ENCODE results near the gene SNORC. TPM values are rescaled to one million over a fixed set of nuclear protein-coding genes. Genes with fewer than 3 reads are reported as not detected.

The SNORC gene
- total and polyA plus RNA-seq, 10 donors: 0.68 to 5.1 (median 1.3) TPM

- WGBS, 5 donors: 89 to 95% (median 93%) methylated on average over 19 to 22 of the region's 22 CpGs
- intact Hi-C loops (cut with DNase I; ENCODE audit: low total_unique reads): no loop called here
- Histone ChIP-seq H3K9me3 (no peaks in the 10 kb centered on the region), H3K27me3 (replicated peaks in 1 of 7) (peaks cover 0 to 27% (median 19%) of the 10 kb centered on the region in 7 donors), H3K36me3 (no peaks in the 10 kb centered on the region), H3K4me1 (peaks cover 0 to 32% (median 21%) of the 10 kb centered on the region in 6 donors), H3K27ac (no peak overlapping the region), H3K4me3 (no peak overlapping the region)
- TF ChIP-seq POLR2AphosphoS5 (IDR thresholded peaks at IDR 0.05) (no peak), CTCF (IDR thresholded peaks at IDR 0.05 in 8 of 11, conservative IDR thresholded peaks at IDR 0.05 in 3 of 11) (no peak), POLR2A (IDR thresholded peaks at IDR 0.05) (no peak)
- no peak for DNase-seq
These were observed 2.0 kb downstream of the SNORC start for GRCh38 chr2:232871835-232872736.

DNA sequence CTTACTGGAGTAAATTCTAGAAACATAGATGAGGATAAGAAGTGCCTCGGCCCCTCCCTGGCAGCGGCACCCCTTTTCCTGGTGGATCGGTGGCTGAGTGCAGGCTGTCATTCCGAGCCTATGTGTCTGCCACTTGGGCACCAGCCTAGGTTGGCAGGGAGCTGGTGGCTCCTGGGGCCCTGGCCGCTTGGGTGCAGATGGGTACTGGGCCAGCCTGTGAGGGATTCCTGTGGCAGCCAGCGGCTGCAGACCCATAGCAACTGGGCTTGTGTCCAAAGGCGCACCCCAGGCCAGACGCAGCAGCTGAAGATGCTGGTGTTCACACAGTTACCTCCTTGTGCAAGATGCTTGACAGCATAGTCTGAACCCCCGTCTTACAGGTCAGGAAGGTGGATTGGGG, 2.8 kb downstream of the SNORC start:
- Histone ChIP-seq H3K9me3 (no peaks in the 10 kb centered on the region), H3K27me3 (replicated peaks in 1 of 7) (peaks cover 0 to 35% (median 21%) of the 10 kb centered on the region in 7 donors), H3K36me3 (no peaks in the 10 kb centered on the region), H3K4me1 (peaks cover 0 to 34% (median 22%) of the 10 kb centered on the region in 6 donors), H3K27ac (no peak overlapping the region), H3K4me3 (no peak overlapping the region)
- intact Hi-C loops (cut with DNase I; ENCODE audit: low total_unique reads): no loop called here
- DNase-seq: no peak
- TF ChIP-seq POLR2A (IDR thresholded peaks at IDR 0.05) (no peak), CTCF (IDR thresholded peaks at IDR 0.05 in 8 of 11, conservative IDR thresholded peaks at IDR 0.05 in 3 of 11) (no peak), POLR2AphosphoS5 (IDR thresholded peaks at IDR 0.05) (no peak)
- 93 to 98% (median 95%) methylated on average over 7 to 9 of the region's 9 CpGs for WGBS, 5 donors

DNA sequence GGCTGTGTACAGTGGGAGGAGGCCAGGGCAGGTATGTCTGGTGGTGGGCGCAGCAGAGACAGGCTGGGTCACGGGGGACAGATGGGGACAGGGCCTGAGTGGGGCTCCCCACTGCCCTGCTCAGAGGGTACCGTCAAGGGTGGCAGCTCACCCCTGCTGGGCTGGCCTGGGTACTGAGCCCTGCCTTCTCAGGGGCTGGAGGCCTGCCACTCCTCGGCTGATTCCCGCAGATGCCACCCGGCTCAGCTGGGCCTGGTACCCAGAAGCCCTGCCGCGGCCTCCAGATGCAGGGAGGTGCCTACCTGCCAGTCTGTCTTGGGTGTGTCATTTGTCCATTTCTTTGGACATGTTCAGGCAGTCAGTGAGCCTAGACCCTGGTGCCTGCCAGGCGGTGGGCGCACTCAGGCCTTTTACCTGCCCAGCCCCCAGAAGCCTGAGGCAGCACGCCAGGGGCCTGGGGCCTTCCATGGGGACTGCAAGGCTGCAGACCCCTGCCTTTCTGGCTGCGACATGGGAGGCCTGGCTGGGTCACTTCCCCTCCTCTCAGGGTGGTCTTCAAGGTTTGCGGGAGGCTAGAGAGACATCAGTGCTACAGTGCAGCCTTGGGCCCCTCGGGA, 3.3 kb downstream of the SNORC start:
- no peak for TF ChIP-seq POLR2AphosphoS5 (IDR thresholded peaks at IDR 0.05)
- TF ChIP-seq POLR2A (IDR thresholded peaks at IDR 0.05): no peak
- TF ChIP-seq CTCF (IDR thresholded peaks at IDR 0.05 in 8 of 11, conservative IDR thresholded peaks at IDR 0.05 in 3 of 11): no peak
- H3K9me3 ChIP-seq: no peaks in the 10 kb centered on the region
- intact Hi-C loops (cut with DNase I; ENCODE audit: low total_unique reads): no loop called here
- whole genome bisulfite sequencing, 5 donors: 91 to 97% (median 94%) methylated on average over 3 to 14 of the region's 14 CpGs
- peaks cover 0 to 36% (median 21%) of the 10 kb centered on the region in 7 donors for H3K27me3 ChIP-seq (replicated peaks in 1 of 7)
- peaks cover 0 to 34% (median 22%) of the 10 kb centered on the region in 6 donors for H3K4me1 ChIP-seq
- H3K36me3 ChIP-seq: no peaks in the 10 kb centered on the region
- no peak overlapping the region for H3K27ac ChIP-seq
- no peak overlapping the region for H3K4me3 ChIP-seq
- no peak for DNase-seq
